CD4-positive, alpha-beta memory T cell (primary cell): ENCODE measurements around the gene TCF12. TPM values are rescaled to one million over a fixed set of nuclear protein-coding genes. Genes with fewer than 3 reads are reported as not detected.

Experiments
- CTCF ChIA-PET: fragments of 350-600 bp; sonication (Branson Sonifier 250); formaldehyde crosslinking; loops from one replicate; lab custom pipeline; 2021; ENCODE audit warnings: inconsistent platforms; ENCODE audit not compliant: partially characterized antibody; lab: Charles Lee
- POLR2A ChIA-PET: fragments of 350-600 bp; sonication (Branson Sonifier 250); formaldehyde crosslinking; loops from one replicate; lab custom pipeline; 2021; ENCODE audit not compliant: partially characterized antibody; lab: Charles Lee
- DNase-seq, 5 donors: peaks; one replicate each; pipeline versions ENCODE4 v3.0.0 to v3.0.0-alpha.2; 2020 to 2022; ENCODE audit warnings: mixed read lengths in 1 of 5
- H3K27ac ChIP-seq: one replicate; pipeline ENCODE4 v1.7.0; 2013; ENCODE audit warnings: low read depth, low read length
- H3K27me3 ChIP-seq: 2 replicates; pipeline ENCODE4 v1.7.0; 2013; ENCODE audit warnings: mild to moderate bottlenecking, low read length, moderate library complexity; ENCODE audit not compliant: insufficient read depth
- H3K36me3 ChIP-seq: 2 replicates; pipeline ENCODE4 v1.7.0; 2013; ENCODE audit warnings: mild to moderate bottlenecking, low read length, moderate library complexity; ENCODE audit not compliant: insufficient read depth
- H3K4me1 ChIP-seq: 2 replicates; pipeline ENCODE4 v1.7.0; 2013; ENCODE audit warnings: mild to moderate bottlenecking, low read length, moderate library complexity; ENCODE audit not compliant: insufficient read depth
- H3K4me3 ChIP-seq, 2 donors: one replicate each; pipeline ENCODE4 v1.7.0; 2013; ENCODE audit warnings: low read length in 2 of 2, mild to moderate bottlenecking in 1 of 2
- H3K9me3 ChIP-seq, 2 donors: one replicate each; pipeline ENCODE4 v1.7.0; 2013; ENCODE audit warnings: low read length in 2 of 2, control low read depth in 1 of 2; ENCODE audit not compliant: control insufficient read depth in 1 of 2
- H3K27ac Mint-ChIP-seq, 7 donors: one replicate each; pipeline ENCODE4 v1.8.0; 2020 to 2021; ENCODE audit warnings: mixed read lengths in 7 of 7, mild to moderate bottlenecking in 6 of 7, inconsistent platforms in 3 of 7, moderate library complexity in 3 of 7
- H3K27me3 Mint-ChIP-seq, 2 donors: one replicate each; pipeline ENCODE4 v1.8.0; 2020 to 2021; ENCODE audit warnings: mixed read lengths in 2 of 2
- H3K36me3 Mint-ChIP-seq, 2 donors: one replicate each; pipeline ENCODE4 v1.8.0; 2020 to 2021; ENCODE audit warnings: mixed read lengths in 2 of 2, inconsistent platforms in 1 of 2, mild to moderate bottlenecking in 1 of 2
- H3K4me1 Mint-ChIP-seq, 4 donors: one replicate each; pipeline ENCODE4 v1.8.0; 2020 to 2021; ENCODE audit warnings: mixed read lengths in 4 of 4, mild to moderate bottlenecking in 1 of 4
- H3K4me3 Mint-ChIP-seq, 8 donors: one replicate each; pipeline ENCODE4 v1.8.0; 2020 to 2021; ENCODE audit warnings: mixed read lengths in 8 of 8, mild to moderate bottlenecking in 7 of 8, moderate library complexity in 6 of 8, inconsistent platforms in 3 of 8
- H3K9me3 Mint-ChIP-seq, 8 donors: one replicate each; pipeline ENCODE4 v1.8.0; 2020 to 2021; ENCODE audit warnings: mixed read lengths in 8 of 8, mild to moderate bottlenecking in 5 of 8, inconsistent platforms in 3 of 8, moderate library complexity in 1 of 8
- intact Hi-C: fragments of 100-400 bp; cut with micrococcal nuclease; formaldehyde crosslinking; loops from one replicate; pipeline ENCODE4 v1.15.1; 2023
- polyA plus RNA-seq, 2 donors: library from polyadenylated mRNA; unstranded; fragments of 300-500 nt; fragmentation: Illumina TruSeq; gene quantifications; one replicate each; pipeline ENCODE4 v1.2.3, GENCODE V29; 2021
- total RNA-seq, 2 experiments: library from RNA; stranded (reverse); gene quantifications; one replicate each; pipeline ENCODE4 v1.2.3, GENCODE V29; 2021

TCF12 gene
- total and polyA plus RNA-seq, 4 experiments from 2014 or later: 36.5 to 86.5 (median 68.4) TPM

DNA sequence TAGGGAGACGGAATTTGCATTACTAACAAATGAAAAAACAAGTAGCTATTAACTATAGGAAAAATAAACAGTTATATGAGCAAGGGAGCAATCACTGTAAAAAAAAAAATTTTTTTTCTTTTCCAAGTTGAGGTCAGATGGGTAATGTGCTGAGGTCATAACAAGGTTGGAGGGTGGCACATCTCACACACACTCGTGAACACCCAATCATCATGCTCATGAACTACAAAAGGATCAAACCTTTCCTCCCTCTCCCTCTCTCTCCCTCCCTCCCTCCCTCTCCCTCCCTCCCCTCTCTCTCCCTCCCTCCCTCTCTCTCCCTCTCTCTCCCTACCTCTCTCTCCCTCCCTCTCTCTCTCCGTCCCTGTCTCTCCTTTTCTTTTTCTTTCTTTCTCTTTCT is 360.0 kb downstream of the TCF12 start:
- H3K27me3 Mint-ChIP-seq: no peaks in the 10 kb centered on the region
- H3K27ac ChIP-seq: no peak overlapping the region
- peak overlapping the region in 2 of 7 donors; percentile 44 to 59 for H3K27ac Mint-ChIP-seq
- H3K4me3 Mint-ChIP-seq: no peak overlapping the region
- H3K36me3 Mint-ChIP-seq: peaks cover 56 to 69% of the 10 kb centered on the region in 2 donors
- no peaks in the 10 kb centered on the region for H3K4me1 ChIP-seq
- H3K36me3 ChIP-seq: peaks cover 24% of the 10 kb centered on the region
- POLR2A ChIA-PET: no interaction called here
- H3K27me3 ChIP-seq: no peaks in the 10 kb centered on the region
- peaks cover 0 to 2% (median under 1%) of the 10 kb centered on the region in 4 donors for H3K4me1 Mint-ChIP-seq
- no peak for DNase-seq
- H3K9me3 ChIP-seq: no peaks in the 10 kb centered on the region
- H3K9me3 Mint-ChIP-seq: no peaks in the 10 kb centered on the region
- intact Hi-C loops: no loop called here
- no peak overlapping the region for H3K4me3 ChIP-seq
- CTCF ChIA-PET: no interaction called here

DNA sequence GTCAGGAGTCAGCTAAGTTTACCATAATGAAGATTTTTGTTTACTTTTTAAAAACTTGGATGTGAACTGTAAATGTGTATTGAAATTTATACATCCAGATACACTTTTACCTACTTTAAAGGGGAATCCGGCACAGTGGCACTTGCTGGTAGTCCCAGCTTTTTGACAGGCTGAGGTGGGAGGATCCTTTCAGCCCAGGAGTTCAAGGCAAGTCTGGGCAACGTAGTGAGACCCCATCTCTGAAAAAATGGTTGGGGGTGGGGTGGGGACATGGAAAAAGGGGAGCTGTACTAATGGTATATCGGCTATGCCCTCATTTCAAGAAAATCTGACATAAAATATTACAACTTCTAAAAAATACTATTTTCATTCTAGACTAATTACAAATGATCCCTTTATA is 362.0 kb downstream of the TCF12 start:
- H3K36me3 Mint-ChIP-seq: peaks cover 59 to 66% of the 10 kb centered on the region in 2 donors
- ChIA-PET CTCF (no interaction called here), POLR2A (no interaction called here)
- H3K9me3 ChIP-seq: no peaks in the 10 kb centered on the region
- intact Hi-C loops: no loop called here
- H3K4me1 Mint-ChIP-seq: peaks cover 0 to 2% (median under 1%) of the 10 kb centered on the region in 4 donors
- H3K4me3 ChIP-seq: no peak overlapping the region
- H3K4me3 Mint-ChIP-seq: no peak overlapping the region
- no peaks in the 10 kb centered on the region for H3K9me3 Mint-ChIP-seq
- no peak overlapping the region for H3K27ac Mint-ChIP-seq
- H3K27me3 ChIP-seq: no peaks in the 10 kb centered on the region
- peaks cover 6% of the 10 kb centered on the region for H3K36me3 ChIP-seq
- no peak for DNase-seq
- H3K27me3 Mint-ChIP-seq: no peaks in the 10 kb centered on the region
- H3K27ac ChIP-seq: no peak overlapping the region
- H3K4me1 ChIP-seq: no peaks in the 10 kb centered on the region

DNA sequence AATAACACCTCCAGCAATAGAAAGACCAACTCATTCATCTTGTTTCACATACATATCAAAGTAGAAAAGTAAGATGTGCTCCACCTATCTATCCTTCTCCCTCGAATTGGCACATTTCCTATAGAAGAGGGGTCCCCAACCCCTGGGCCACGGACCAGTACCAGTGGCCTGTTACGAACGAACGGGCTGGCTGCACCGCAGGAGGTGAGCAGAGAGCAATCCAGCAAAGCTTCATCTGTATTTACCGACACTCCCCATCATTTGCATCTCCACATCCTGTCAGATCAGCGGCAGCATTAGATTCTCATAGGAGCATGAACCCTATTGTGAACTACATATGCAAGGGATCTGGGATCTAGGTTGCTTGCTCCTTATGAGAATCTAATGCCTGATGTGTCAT is 362.9 kb downstream of the TCF12 start:
- ChIA-PET POLR2A (no interaction called here), CTCF (no interaction called here)
- no peak overlapping the region for H3K27ac ChIP-seq
- Mint-ChIP-seq H3K9me3 (no peaks in the 10 kb centered on the region), H3K27ac (peak overlapping the region in 1 of 7 donors; percentile 33), H3K36me3 (peaks cover 60 to 66% of the 10 kb centered on the region in 2 donors), H3K4me1 (peaks cover 0 to 2% (median under 1%) of the 10 kb centered on the region in 4 donors), H3K27me3 (no peaks in the 10 kb centered on the region), H3K4me3 (no peak overlapping the region)
- peaks cover 9% of the 10 kb centered on the region for H3K36me3 ChIP-seq
- DNase-seq: no peak
- intact Hi-C loops: no loop called here
- H3K27me3 ChIP-seq: no peaks in the 10 kb centered on the region
- H3K4me3 ChIP-seq: no peak overlapping the region
- no peaks in the 10 kb centered on the region for H3K4me1 ChIP-seq
- H3K9me3 ChIP-seq: no peaks in the 10 kb centered on the region

GRCh38 chr15:57282686-57283085 is 364.2 kb downstream of the TCF12 start:
- no peak overlapping the region for H3K4me3 Mint-ChIP-seq
- Histone ChIP-seq H3K36me3 (peaks cover 10% of the 10 kb centered on the region), H3K4me1 (no peaks in the 10 kb centered on the region), H3K9me3 (no peaks in the 10 kb centered on the region), H3K27ac (no peak overlapping the region), H3K4me3 (no peak overlapping the region), H3K27me3 (no peaks in the 10 kb centered on the region)
- no peak for DNase-seq
- H3K27me3 Mint-ChIP-seq: no peaks in the 10 kb centered on the region
- no peaks in the 10 kb centered on the region for H3K9me3 Mint-ChIP-seq
- peaks cover 0 to 2% (median under 1%) of the 10 kb centered on the region in 4 donors for H3K4me1 Mint-ChIP-seq
- ChIA-PET POLR2A (no interaction called here), CTCF (no interaction called here)
- no peak overlapping the region for H3K27ac Mint-ChIP-seq
- intact Hi-C loops: no loop called here
- H3K36me3 Mint-ChIP-seq: peaks cover 70 to 79% of the 10 kb centered on the region in 2 donors

- no peaks in the 10 kb centered on the region for H3K9me3 ChIP-seq
- no peak overlapping the region for H3K4me3 ChIP-seq
- H3K27me3 Mint-ChIP-seq: no peaks in the 10 kb centered on the region
- peaks cover 0 to 2% (median under 1%) of the 10 kb centered on the region in 4 donors for H3K4me1 Mint-ChIP-seq
- CTCF ChIA-PET: no interaction called here
- peaks cover 10% of the 10 kb centered on the region for H3K36me3 ChIP-seq
- H3K36me3 Mint-ChIP-seq: peaks cover 72 to 84% of the 10 kb centered on the region in 2 donors
- H3K27ac Mint-ChIP-seq: no peak overlapping the region
- H3K4me1 ChIP-seq: no peaks in the 10 kb centered on the region
- no peak for DNase-seq
- no peaks in the 10 kb centered on the region for H3K9me3 Mint-ChIP-seq
- H3K4me3 Mint-ChIP-seq: no peak overlapping the region
- no peaks in the 10 kb centered on the region for H3K27me3 ChIP-seq
- intact Hi-C loops: no loop called here
- POLR2A ChIA-PET: no interaction called here
- no peak overlapping the region for H3K27ac ChIP-seq
Measured at GRCh38 chr15:57283774-57284503, 365.5 kb downstream of the TCF12 start.

GRCh38 chr15:57284535-57284934 is 366.1 kb downstream of the TCF12 start:
- peaks cover 73 to 84% of the 10 kb centered on the region in 2 donors for H3K36me3 Mint-ChIP-seq
- ChIA-PET POLR2A (no interaction called here), CTCF (no interaction called here)
- H3K4me3 Mint-ChIP-seq: no peak overlapping the region
- peak overlapping the region in 1 of 7 donors; percentile 52 for H3K27ac Mint-ChIP-seq
- Histone ChIP-seq H3K4me3 (no peak overlapping the region), H3K4me1 (no peaks in the 10 kb centered on the region), H3K36me3 (peaks cover 10% of the 10 kb centered on the region), H3K27ac (no peak overlapping the region), H3K27me3 (no peaks in the 10 kb centered on the region), H3K9me3 (no peaks in the 10 kb centered on the region)
- H3K9me3 Mint-ChIP-seq: no peaks in the 10 kb centered on the region
- intact Hi-C loops: no loop called here
- H3K4me1 Mint-ChIP-seq: no peaks in the 10 kb centered on the region
- no peaks in the 10 kb centered on the region for H3K27me3 Mint-ChIP-seq
- no peak for DNase-seq

DNA sequence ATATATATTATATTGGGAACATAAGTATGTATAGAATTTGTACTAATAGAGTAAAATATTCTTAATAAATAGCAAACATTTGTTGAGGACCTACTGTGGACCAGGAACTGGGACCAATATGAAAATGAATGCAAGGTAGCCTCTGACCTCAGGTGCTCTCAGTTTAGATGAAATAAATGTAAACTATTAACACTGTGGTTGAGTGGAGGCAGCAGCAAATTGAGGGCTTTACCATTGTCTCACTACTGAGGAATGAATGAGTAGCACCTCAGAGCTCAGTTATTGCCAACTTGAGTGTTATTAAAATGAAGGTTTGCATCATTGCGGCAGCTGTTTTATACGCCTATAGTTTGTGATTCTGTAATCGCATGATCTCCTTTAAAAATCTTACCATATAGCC is 366.9 kb downstream of the TCF12 start:
- intact Hi-C loops: no loop called here
- no peaks in the 10 kb centered on the region for H3K9me3 ChIP-seq
- H3K36me3 ChIP-seq: peaks cover 10% of the 10 kb centered on the region
- no peak overlapping the region for H3K4me3 ChIP-seq
- H3K27ac ChIP-seq: no peak overlapping the region
- Mint-ChIP-seq H3K4me1 (peaks cover 0 to 3% (median 0%) of the 10 kb centered on the region in 4 donors), H3K36me3 (peaks cover 78 to 79% of the 10 kb centered on the region in 2 donors), H3K9me3 (peaks cover 0 to 4% (median under 1%) of the 10 kb centered on the region in 8 donors), H3K27ac (no peak overlapping the region), H3K4me3 (no peak overlapping the region), H3K27me3 (no peaks in the 10 kb centered on the region)
- no peak for DNase-seq
- ChIA-PET POLR2A (no interaction called here), CTCF (interaction anchor here (1.9 kb wide), 1 partner anchor 21 kb away, joined by 6 read pairs; no protein-coding TSS in a partner anchor)
- H3K27me3 ChIP-seq: no peaks in the 10 kb centered on the region
- no peaks in the 10 kb centered on the region for H3K4me1 ChIP-seq
